Mesenchymal stem cell (in vitro differentiated cells and primary cell): Measurements from ENCODE around the gene NBPF6.
"Not testable (repeated sequence)": the region's sequence is repeated elsewhere in the genome, so short reads cannot be mapped to it uniquely, and the experiment has no call there.

Experiments used
- DNase-seq: peaks from one replicate; pipeline ENCODE4 v3.0.0-alpha.2; 2013
- H2AFZ ChIP-seq: one replicate; pipeline ENCODE4 v1.6.1; 2013; ENCODE audit warnings: low read depth, mild to moderate bottlenecking, control low read depth, inconsistent platforms, low read length, moderate library complexity
- H2AK5ac ChIP-seq: 2 replicates; pipeline ENCODE4 v1.6.1; 2013; ENCODE audit warnings: low read length, moderate library complexity, mild to moderate bottlenecking, inconsistent platforms; ENCODE audit not compliant: severe bottlenecking
- H2BK120ac ChIP-seq: one replicate; pipeline ENCODE4 v1.6.1; 2013; ENCODE audit warnings: low read depth, mild to moderate bottlenecking, inconsistent platforms, low read length, moderate library complexity
- H2BK12ac ChIP-seq, 2 experiments: one replicate each; pipeline ENCODE4 v1.6.1; 2013; ENCODE audit warnings: inconsistent platforms in 2 of 2, low read length in 2 of 2, mild to moderate bottlenecking in 2 of 2, moderate library complexity in 2 of 2, control low read depth in 1 of 2
- H2BK15ac ChIP-seq: one replicate; pipeline ENCODE4 v1.6.1; 2013; ENCODE audit warnings: mild to moderate bottlenecking, low read depth, inconsistent platforms; ENCODE audit not compliant: poor library complexity, severe bottlenecking
- H2BK5ac ChIP-seq: 2 replicates; pipeline ENCODE4 v1.6.1; 2013; ENCODE audit warnings: low read depth, mild to moderate bottlenecking, low read length, control low read depth, inconsistent platforms; ENCODE audit not compliant: poor library complexity, severe bottlenecking
- H3K14ac ChIP-seq, 2 experiments: one replicate each; pipeline ENCODE4 v1.6.1; 2013; ENCODE audit warnings: inconsistent platforms in 2 of 2, low read length in 2 of 2, control low read depth in 1 of 2, mild to moderate bottlenecking in 1 of 2, moderate library complexity in 1 of 2
- H3K18ac ChIP-seq, 2 experiments: one replicate each; pipeline ENCODE4 v1.6.1; 2013; ENCODE audit warnings: inconsistent platforms in 2 of 2, low read length in 2 of 2, control low read depth in 1 of 2, low read depth in 1 of 2, mild to moderate bottlenecking in 1 of 2
- H3K23ac ChIP-seq, 2 experiments: one replicate each; pipeline ENCODE4 v1.6.1; 2013; ENCODE audit warnings: inconsistent platforms in 2 of 2, low read length in 2 of 2, mild to moderate bottlenecking in 2 of 2, moderate library complexity in 2 of 2, control low read depth in 1 of 2
- H3K27ac ChIP-seq: 2 replicates; pipeline ENCODE4 v1.5.1; 2013; ENCODE audit warnings: mild to moderate bottlenecking, moderate library complexity, low read length, control low read depth, inconsistent platforms; ENCODE audit not compliant: poor library complexity, severe bottlenecking
- H3K27me3 ChIP-seq, 2 experiments: 2 replicates each; pipeline versions ENCODE4 v1.6.1 to v1.7.0; 2013; ENCODE audit warnings: low read length in 2 of 2, mild to moderate bottlenecking in 2 of 2, moderate library complexity in 2 of 2, control low read depth in 1 of 2, inconsistent platforms in 1 of 2; ENCODE audit not compliant: control insufficient read depth in 1 of 2, insufficient read depth in 1 of 2
- H3K36me3 ChIP-seq, 2 experiments: 2 replicates each; pipeline versions ENCODE4 v1.6.1 to v1.7.0; 2013; ENCODE audit warnings: low read length in 2 of 2, control low read depth in 1 of 2, inconsistent platforms in 1 of 2, low read depth in 1 of 2, mild to moderate bottlenecking in 1 of 2; ENCODE audit not compliant: insufficient read depth in 2 of 2, control insufficient read depth in 1 of 2
- H3K4ac ChIP-seq, 2 experiments: one replicate each; pipeline ENCODE4 v1.6.1; 2013; ENCODE audit warnings: inconsistent platforms in 2 of 2, low read length in 2 of 2, mild to moderate bottlenecking in 2 of 2, moderate library complexity in 2 of 2, control low read depth in 1 of 2, low read depth in 1 of 2
- H3K4me1 ChIP-seq: 2 replicates; pipeline ENCODE4 v1.6.1; 2013; ENCODE audit warnings: low read depth, low read length, control low read depth; ENCODE audit not compliant: control insufficient read depth, insufficient read depth
- H3K4me2 ChIP-seq: 2 replicates; pipeline ENCODE4 v1.6.1; 2013; ENCODE audit warnings: low read length, mild to moderate bottlenecking, inconsistent platforms; ENCODE audit not compliant: poor library complexity, severe bottlenecking
- H3K4me3 ChIP-seq, 2 experiments: 2 replicates each; pipeline versions ENCODE4 v1.5.1 to v1.7.0; 2013; ENCODE audit warnings: low read length in 2 of 2, mild to moderate bottlenecking in 2 of 2, control low read depth in 1 of 2, low read depth in 1 of 2; ENCODE audit not compliant: insufficient read depth in 1 of 2
- H3K79me1 ChIP-seq: replicated peaks from 2 replicates; pipeline ENCODE4 v1.6.1; 2013; ENCODE audit warnings: mild to moderate bottlenecking, control low read depth, low read length, inconsistent platforms; ENCODE audit not compliant: poor library complexity, severe bottlenecking
- H3K9ac ChIP-seq: 2 replicates; pipeline ENCODE4 v1.7.0; 2013; ENCODE audit warnings: mild to moderate bottlenecking, low read length, moderate library complexity
- H3K9me3 ChIP-seq: 2 replicates; pipeline ENCODE4 v1.7.0; 2013; ENCODE audit warnings: mild to moderate bottlenecking, low read length; ENCODE audit not compliant: control insufficient read depth
- H4K8ac ChIP-seq: one replicate; pipeline ENCODE4 v1.6.1; 2013; ENCODE audit warnings: inconsistent platforms, mild to moderate bottlenecking, low read length, moderate library complexity
- H4K91ac ChIP-seq: one replicate; pipeline ENCODE4 v1.6.1; 2013; ENCODE audit warnings: mild to moderate bottlenecking, low read length, inconsistent platforms
- WGBS: methylation state at CpG from one replicate; pipeline ENCODE4 v1.1.7; 2013; ENCODE audit warnings: mixed read lengths; 5-methylcytosine and 5-hydroxymethylcytosine counted together

NBPF6 gene

DNA sequence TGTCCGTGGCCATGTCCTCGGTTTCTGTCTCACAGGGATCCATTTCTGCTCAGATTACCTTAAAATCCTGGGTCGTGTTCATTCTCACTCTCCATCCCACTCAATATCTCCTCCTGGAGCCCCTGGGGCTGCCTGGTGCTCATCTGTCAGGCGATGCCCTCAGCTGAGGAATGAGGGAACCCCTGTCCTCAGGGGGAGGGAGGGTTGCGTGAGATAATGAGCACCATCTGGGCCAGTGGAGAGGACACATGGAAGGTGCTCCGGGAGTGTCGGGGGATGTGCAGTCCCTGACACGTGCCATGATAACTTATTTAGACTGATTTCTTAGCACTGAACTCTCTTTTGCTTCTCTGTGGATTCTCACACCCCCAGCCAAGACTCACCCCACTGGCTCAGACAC lies 16.0 kb downstream of the NBPF6 start:
- not testable (repeated sequence) for H3K79me1 ChIP-seq, H2AFZ ChIP-seq, H3K4me3 ChIP-seq, H3K27ac ChIP-seq, H2BK15ac ChIP-seq, H2BK120ac ChIP-seq, H3K4me2 ChIP-seq, H4K91ac ChIP-seq, H3K4me1 ChIP-seq, H2BK12ac ChIP-seq, H3K18ac ChIP-seq, H3K4ac ChIP-seq, H3K14ac ChIP-seq, H3K36me3 ChIP-seq, H3K23ac ChIP-seq, H3K9ac ChIP-seq, H4K8ac ChIP-seq, H3K9me3 ChIP-seq, H2AK5ac ChIP-seq, DNase-seq, H2BK5ac ChIP-seq, H3K27me3 ChIP-seq
- no CpG with 5 or more reads among the region's 8 CpGs for WGBS

DNA sequence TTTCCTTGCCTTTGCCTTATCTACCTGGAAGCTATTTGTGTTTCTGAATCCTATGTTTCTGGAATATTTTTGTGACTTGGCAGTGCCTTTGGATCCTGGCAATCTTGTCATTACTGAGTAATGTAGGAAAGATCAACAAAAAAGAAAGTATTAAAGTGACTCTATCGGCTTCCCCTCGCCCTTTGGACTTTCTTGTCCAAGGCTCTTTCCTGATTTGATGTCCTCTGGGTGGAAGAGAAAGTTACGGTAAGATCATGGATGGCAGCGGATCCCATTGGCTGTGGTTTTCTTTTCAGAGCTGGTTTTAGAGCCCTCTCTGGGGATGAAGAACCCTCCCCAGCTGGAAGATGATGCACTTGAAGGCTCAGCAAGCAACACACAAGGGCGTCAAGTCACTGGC lies 17.0 kb downstream of the NBPF6 start:
- H2AK5ac ChIP-seq, H3K4ac ChIP-seq, H2BK120ac ChIP-seq, H2AFZ ChIP-seq, H3K4me2 ChIP-seq, H3K36me3 ChIP-seq, H3K4me1 ChIP-seq, H3K18ac ChIP-seq, H3K23ac ChIP-seq, H4K8ac ChIP-seq, H2BK15ac ChIP-seq, DNase-seq, H3K14ac ChIP-seq, H4K91ac ChIP-seq, H2BK5ac ChIP-seq, H3K27ac ChIP-seq, H3K79me1 ChIP-seq, H2BK12ac ChIP-seq, H3K9me3 ChIP-seq, H3K9ac ChIP-seq, H3K27me3 ChIP-seq, H3K4me3 ChIP-seq: not testable (repeated sequence)
- WGBS: no CpG with 5 or more reads among the region's 5 CpGs

DNA sequence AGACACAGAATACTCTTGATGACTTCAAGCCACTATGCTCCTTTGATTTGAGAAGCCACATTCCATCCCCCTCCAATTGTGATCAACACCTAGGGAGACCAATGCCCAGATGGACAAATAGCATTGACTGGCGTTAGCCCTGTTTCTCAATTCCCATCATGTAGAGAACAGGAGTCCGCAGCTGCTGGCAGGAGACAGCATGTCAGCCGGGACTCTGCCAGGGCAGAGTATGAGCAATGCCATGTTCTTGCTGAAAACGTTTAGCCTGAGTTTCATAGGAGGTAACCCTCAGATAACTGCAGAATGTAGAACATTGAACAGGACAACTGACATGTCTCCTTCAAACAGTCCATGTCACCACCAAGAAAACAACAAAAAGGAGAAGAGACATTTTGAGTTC lies 20.6 kb downstream of the NBPF6 start:
- H4K8ac ChIP-seq, H3K18ac ChIP-seq, H3K36me3 ChIP-seq, H2BK5ac ChIP-seq, H3K4me2 ChIP-seq, H4K91ac ChIP-seq, H2AK5ac ChIP-seq, H3K9me3 ChIP-seq, H3K27ac ChIP-seq, DNase-seq, H3K27me3 ChIP-seq, H3K79me1 ChIP-seq, H3K4ac ChIP-seq, H3K9ac ChIP-seq, H3K4me3 ChIP-seq, H2AFZ ChIP-seq, H3K14ac ChIP-seq, H3K23ac ChIP-seq, H3K4me1 ChIP-seq, H2BK120ac ChIP-seq, H2BK12ac ChIP-seq, H2BK15ac ChIP-seq: not testable (repeated sequence)
- 93% methylated on average over 3 of the region's 4 CpGs for WGBS

DNA sequence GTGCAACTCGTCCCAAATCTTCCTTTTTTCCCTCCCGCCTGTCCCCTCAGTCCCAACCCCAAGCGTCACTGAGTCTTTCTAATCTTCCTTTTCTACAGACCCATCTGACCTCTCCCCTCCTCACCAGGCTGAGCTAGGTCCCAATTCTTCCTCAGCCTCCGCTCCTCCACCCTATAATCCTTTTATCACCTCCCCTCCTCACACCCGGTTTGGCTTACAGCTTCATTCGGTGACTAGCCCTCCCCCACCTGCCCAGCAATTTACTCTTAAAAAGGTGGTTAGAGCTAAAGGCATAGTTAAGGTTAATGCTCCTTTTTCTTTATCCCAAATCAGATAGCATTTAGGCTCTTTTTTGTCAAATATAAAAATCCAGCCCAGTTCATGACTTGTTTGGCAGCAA lies 24.4 kb downstream of the NBPF6 start:
- WGBS: 78% methylated on average over 4 of the region's 6 CpGs
- H3K27me3 ChIP-seq, H4K91ac ChIP-seq, H2BK15ac ChIP-seq, DNase-seq, H3K9me3 ChIP-seq, H3K27ac ChIP-seq, H3K14ac ChIP-seq, H3K18ac ChIP-seq, H2BK5ac ChIP-seq, H3K4ac ChIP-seq, H3K4me1 ChIP-seq, H2BK12ac ChIP-seq, H3K9ac ChIP-seq, H4K8ac ChIP-seq, H3K4me2 ChIP-seq, H2AFZ ChIP-seq, H3K36me3 ChIP-seq, H3K4me3 ChIP-seq, H3K79me1 ChIP-seq, H3K23ac ChIP-seq, H2BK120ac ChIP-seq, H2AK5ac ChIP-seq: not testable (repeated sequence)
